Fibroblast of lung (primary cell): ENCODE results near the gene ITIH6. TPM values are rescaled to one million over a fixed set of nuclear protein-coding genes. Genes with fewer than 3 reads are reported as not detected.

Experiments used
- DNase-seq, 2 donors: peaks; one replicate each; pipeline versions ENCODE4 v3.0.0 to v3.0.0-alpha.2; 2010; ENCODE audit warnings: low read depth in 2 of 2
- H2AFZ ChIP-seq: 2 replicates; pipeline ENCODE4 v1.5.1; 2012; ENCODE audit warnings: low read length, control low read depth, inconsistent platforms
- H3K27ac ChIP-seq: 2 replicates; pipeline ENCODE4 v1.5.1; 2011; ENCODE audit warnings: low read length, control low read depth; ENCODE audit not compliant: insufficient read depth
- H3K27me3 ChIP-seq: 2 replicates; pipeline ENCODE4 v1.5.1; 2011; ENCODE audit warnings: mild to moderate bottlenecking, low read length; ENCODE audit not compliant: control insufficient read depth, insufficient read depth
- H3K36me3 ChIP-seq: 2 replicates; pipeline ENCODE4 v1.5.1; 2011; ENCODE audit warnings: low read length; ENCODE audit not compliant: control insufficient read depth, insufficient read depth
- H3K4me1 ChIP-seq: 2 replicates; pipeline ENCODE4 v1.5.1; 2011; ENCODE audit warnings: low read length; ENCODE audit not compliant: control insufficient read depth, insufficient read depth; ENCODE audit errors: extremely low read depth
- H3K4me2 ChIP-seq: 2 replicates; pipeline ENCODE4 v1.5.1; 2011; ENCODE audit warnings: low read length, control low read depth; ENCODE audit not compliant: insufficient read depth; ENCODE audit errors: extremely low read depth
- H3K4me3 ChIP-seq, 4 experiments: fragments of 200-600 bp in 1 of 4; sonication (generic) in 1 of 4; replicated peaks in 1 of 4; 2 replicates each; pipeline ENCODE4 v1.5.1; 2011 to 2016; ENCODE audit warnings: low read length in 4 of 4, low read depth in 3 of 4, mild to moderate bottlenecking in 3 of 4, control low read depth in 2 of 4, inconsistent platforms in 1 of 4, mixed read lengths in 1 of 4; ENCODE audit not compliant: insufficient read depth in 1 of 4; ENCODE audit errors: control extremely low read depth in 1 of 4
- H3K79me2 ChIP-seq: 2 replicates; pipeline ENCODE4 v1.5.1; 2012; ENCODE audit warnings: mild to moderate bottlenecking, low read length, inconsistent platforms; ENCODE audit not compliant: control insufficient read depth, insufficient read depth
- H3K9ac ChIP-seq: 2 replicates; pipeline ENCODE4 v1.5.1; 2011; ENCODE audit warnings: mild to moderate bottlenecking, low read length, control low read depth; ENCODE audit not compliant: insufficient read depth
- H3K9me3 ChIP-seq: 2 replicates; pipeline ENCODE4 v1.5.1; 2012; ENCODE audit warnings: low read depth, low read length; ENCODE audit not compliant: control insufficient read depth, insufficient read depth
- H4K20me1 ChIP-seq: 2 replicates; pipeline ENCODE4 v1.5.1; 2011; ENCODE audit warnings: low read length; ENCODE audit not compliant: control insufficient read depth, insufficient read depth; ENCODE audit errors: extremely low read depth
- EZH2 ChIP-seq: IDR thresholded peaks from 2 replicates; pipeline ENCODE4 v1.5.1; 2012; ENCODE audit warnings: low read length, control low read depth, mild to moderate bottlenecking; ENCODE audit errors: missing control alignments
- polyA plus RNA-seq, 2 donors: library from polyadenylated mRNA; depleted of rRNA in 1 of 2; stranded (reverse) in 1 of 2; unstranded in 1 of 2; fragments of >200 nt; gene quantifications; 2 replicates each; pipeline ENCODE4 v1.2.1, GENCODE V29; 2011 to 2012; ENCODE audit warnings: missing spikeins in 1 of 2
- total RNA-seq: library from RNA; depleted of rRNA; stranded (reverse); fragments of >200 nt; gene quantifications from 2 replicates; pipeline ENCODE4 v1.2.1, GENCODE V29; 2014
- TF ChIP-seq, protein P1 (sequence below), 2 donors: IDR thresholded peaks in 1 of 2; conservative IDR thresholded peaks in 1 of 2; 1 replicate in 1 of 2; 2 replicates in 1 of 2; pipeline ENCODE4 v1.5.1; 2011 to 2012; ENCODE audit warnings: low read length in 2 of 2, control low read depth in 1 of 2, inconsistent platforms in 1 of 2, low read depth in 1 of 2, mild to moderate bottlenecking in 1 of 2

ITIH6 gene
- total and polyA plus RNA-seq, 2 donors (not counting 1 experiment from before 2014, with no cell fraction given) = not detected

DNA sequence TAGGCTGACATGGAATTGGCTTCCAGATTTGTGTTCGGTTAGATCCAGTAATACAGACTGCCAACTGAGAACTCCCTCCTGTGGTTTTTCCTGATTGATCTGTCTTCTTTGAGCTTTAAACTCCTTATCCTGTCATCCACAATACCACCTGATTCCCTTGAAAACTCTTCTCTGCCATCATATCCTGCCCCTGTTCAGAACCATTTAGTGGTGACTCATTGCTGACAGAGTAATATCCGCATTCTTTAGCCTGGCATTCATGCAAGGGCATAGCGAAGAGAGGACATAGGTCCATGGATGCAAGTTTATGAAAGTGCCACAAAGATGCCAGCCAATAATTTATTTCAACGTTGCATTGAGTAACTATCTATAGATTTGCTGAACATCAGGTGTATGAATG is 76.6 kb downstream of the ITIH6 start:
- Histone ChIP-seq H3K79me2 (no peaks in the 10 kb centered on the region), H3K4me2 (no peak overlapping the region), H3K4me3 (no peak overlapping the region), H3K36me3 (no peaks in the 10 kb centered on the region), H3K27me3 (no peaks in the 10 kb centered on the region), H3K4me1 (no peaks in the 10 kb centered on the region), H3K9me3 (no peaks in the 10 kb centered on the region), H4K20me1 (no peaks in the 10 kb centered on the region), H3K9ac (no peak overlapping the region), H2AFZ (no peak overlapping the region), H3K27ac (no peak overlapping the region)
- TF ChIP-seq, protein P1, sequence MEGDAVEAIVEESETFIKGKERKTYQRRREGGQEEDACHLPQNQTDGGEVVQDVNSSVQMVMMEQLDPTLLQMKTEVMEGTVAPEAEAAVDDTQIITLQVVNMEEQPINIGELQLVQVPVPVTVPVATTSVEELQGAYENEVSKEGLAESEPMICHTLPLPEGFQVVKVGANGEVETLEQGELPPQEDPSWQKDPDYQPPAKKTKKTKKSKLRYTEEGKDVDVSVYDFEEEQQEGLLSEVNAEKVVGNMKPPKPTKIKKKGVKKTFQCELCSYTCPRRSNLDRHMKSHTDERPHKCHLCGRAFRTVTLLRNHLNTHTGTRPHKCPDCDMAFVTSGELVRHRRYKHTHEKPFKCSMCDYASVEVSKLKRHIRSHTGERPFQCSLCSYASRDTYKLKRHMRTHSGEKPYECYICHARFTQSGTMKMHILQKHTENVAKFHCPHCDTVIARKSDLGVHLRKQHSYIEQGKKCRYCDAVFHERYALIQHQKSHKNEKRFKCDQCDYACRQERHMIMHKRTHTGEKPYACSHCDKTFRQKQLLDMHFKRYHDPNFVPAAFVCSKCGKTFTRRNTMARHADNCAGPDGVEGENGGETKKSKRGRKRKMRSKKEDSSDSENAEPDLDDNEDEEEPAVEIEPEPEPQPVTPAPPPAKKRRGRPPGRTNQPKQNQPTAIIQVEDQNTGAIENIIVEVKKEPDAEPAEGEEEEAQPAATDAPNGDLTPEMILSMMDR (conservative IDR thresholded peaks at IDR 0.05 in 1 of 2, IDR thresholded peaks at IDR 0.05 in 1 of 2; ENCODE audit: low read depth in 1 of 2, low read length in 2 of 2) = no peak
- no peak for TF ChIP-seq EZH2
- no peak for DNase-seq

DNA sequence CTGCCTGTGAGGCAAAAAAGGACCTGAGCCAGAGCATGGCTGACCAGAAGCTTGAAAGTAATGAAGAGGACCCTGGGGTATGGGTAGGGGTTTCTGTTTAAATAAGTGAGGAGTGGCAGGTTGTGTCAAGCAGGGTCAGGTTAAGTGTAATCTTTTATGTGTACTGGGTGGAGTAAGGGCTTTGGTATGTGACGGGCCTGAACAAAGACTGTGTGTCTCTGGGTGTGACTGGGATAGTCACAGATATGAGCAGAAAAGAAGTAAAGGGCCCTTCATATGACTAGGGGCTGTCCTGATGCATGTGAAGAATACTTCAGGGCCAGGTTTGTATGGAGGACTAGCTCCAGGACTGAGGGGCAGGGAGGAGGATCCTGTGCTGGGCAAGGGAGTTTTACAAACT is 82.4 kb downstream of the ITIH6 start:
- Histone ChIP-seq H2AFZ (no peak overlapping the region), H3K4me1 (no peaks in the 10 kb centered on the region), H3K4me3 (no peak overlapping the region), H3K9me3 (no peaks in the 10 kb centered on the region), H3K27me3 (no peaks in the 10 kb centered on the region), H3K36me3 (no peaks in the 10 kb centered on the region), H4K20me1 (no peaks in the 10 kb centered on the region), H3K27ac (no peak overlapping the region), H3K9ac (no peak overlapping the region), H3K79me2 (no peaks in the 10 kb centered on the region), H3K4me2 (no peak overlapping the region)
- no peak for DNase-seq
- no peak for TF ChIP-seq EZH2
- TF ChIP-seq, protein P1 (conservative IDR thresholded peaks at IDR 0.05 in 1 of 2, IDR thresholded peaks at IDR 0.05 in 1 of 2; ENCODE audit: low read depth in 1 of 2, low read length in 2 of 2) = no peak

DNA sequence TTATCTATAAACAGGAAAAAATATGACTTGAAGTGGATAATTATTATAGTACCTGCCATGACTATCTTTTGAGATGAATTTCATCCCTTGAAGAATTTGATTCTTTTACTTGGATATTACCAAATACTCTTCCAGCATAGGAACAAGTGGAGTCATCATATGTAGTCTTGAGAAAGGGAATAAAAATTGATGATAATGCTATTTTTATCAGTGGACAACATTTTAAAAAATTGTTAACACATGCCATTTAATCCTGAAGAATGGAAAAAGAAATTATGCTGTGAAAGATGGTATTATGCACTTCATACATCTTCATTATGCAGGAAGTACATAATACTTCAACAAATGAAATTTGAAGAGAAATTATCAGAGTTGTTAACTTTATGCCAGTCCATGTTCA is 83.6 kb downstream of the ITIH6 start:
- Histone ChIP-seq H3K9me3 (no peaks in the 10 kb centered on the region), H3K27me3 (no peaks in the 10 kb centered on the region), H3K4me1 (no peaks in the 10 kb centered on the region), H3K9ac (no peak overlapping the region), H4K20me1 (no peaks in the 10 kb centered on the region), H3K4me3 (no peak overlapping the region), H3K79me2 (no peaks in the 10 kb centered on the region), H3K36me3 (no peaks in the 10 kb centered on the region), H3K27ac (no peak overlapping the region), H3K4me2 (no peak overlapping the region), H2AFZ (no peak overlapping the region)
- no peak for DNase-seq
- TF ChIP-seq EZH2 = no peak
- TF ChIP-seq, protein P1 (conservative IDR thresholded peaks at IDR 0.05 in 1 of 2, IDR thresholded peaks at IDR 0.05 in 1 of 2; ENCODE audit: low read depth in 1 of 2, low read length in 2 of 2) = no peak
